Tibial nerve (tissue), 4 donors: ENCODE data around the gene SMYD3. TPM values are rescaled to one million over a fixed set of nuclear protein-coding genes. Genes with fewer than 3 reads are reported as not detected.
A peak's percentile ranks its signal among the peaks of the same experiment; 100 is the strongest.

Experiments used
- DNase-seq, 2 donors: peaks; one replicate each; pipeline ENCODE4 v3.0.0-alpha.2; 2019; ENCODE audit warnings: low spot score in 2 of 2
- H3K27ac ChIP-seq, 4 donors: fragments of 200-600 bp; sonication (generic) in 3 of 4; one replicate each; pipeline ENCODE4 v1.5.1; 2017 to 2019; ENCODE audit warnings: mild to moderate bottlenecking in 1 of 4
- H3K27me3 ChIP-seq, 2 donors: fragments of 200-600 bp; sonication (generic) in 1 of 2; one replicate each; pipeline versions ENCODE4 v1.5.1 to v1.6.0; 2017 to 2019
- H3K36me3 ChIP-seq, 3 donors: fragments of 200-600 bp; sonication (generic); one replicate each; pipeline ENCODE4 v1.5.1; 2018 to 2019
- H3K4me1 ChIP-seq, 4 donors: fragments of 200-600 bp; sonication (generic) in 3 of 4; one replicate each; pipeline ENCODE4 v1.5.1; 2017 to 2019
- H3K4me3 ChIP-seq, 4 donors: fragments of 200-600 bp; sonication (generic) in 3 of 4; one replicate each; pipeline ENCODE4 v1.5.1; 2017 to 2019; ENCODE audit warnings: mild to moderate bottlenecking in 1 of 4, moderate library complexity in 1 of 4
- H3K9me3 ChIP-seq, 4 donors: fragments of 200-600 bp; sonication (generic) in 3 of 4; one replicate each; pipeline ENCODE4 v1.5.1; 2017 to 2019
- CTCF ChIP-seq, 5 experiments: fragments of 200-600 bp in 3 of 5; fragments of 450-650 bp in 2 of 5; sonication (generic) in 3 of 5; IDR thresholded peaks; one replicate each; pipeline ENCODE4 v1.5.1; 2016 to 2019; ENCODE audit warnings: antibody characterized with exemption in 5 of 5, mild to moderate bottlenecking in 3 of 5, moderate library complexity in 2 of 5
- EP300 ChIP-seq, 2 donors: sonication (generic); formaldehyde crosslinking; IDR thresholded peaks; one replicate each; pipeline ENCODE4 v1.6.1; 2017; ENCODE audit warnings: antibody characterized with exemption in 2 of 2, mild to moderate bottlenecking in 1 of 2
- POLR2A ChIP-seq, 2 donors: fragments of 450-650 bp; IDR thresholded peaks; one replicate each; pipeline ENCODE4 v1.6.1; 2017; ENCODE audit warnings: antibody characterized with exemption in 2 of 2, mild to moderate bottlenecking in 2 of 2, moderate library complexity in 2 of 2
- WGBS, 2 donors: methylation state at CpG; one replicate each; pipeline ENCODE4 v1.1.5; 2018; 5-methylcytosine and 5-hydroxymethylcytosine counted together
- total RNA-seq, 4 donors: library from RNA; depleted of rRNA; stranded (reverse); fragments of >200 nt; gene quantifications; one replicate each; pipeline ENCODE4 v1.1.0, GENCODE V29; 2016

The SMYD3 gene
- total RNA-seq, 4 donors from 2014 or later: 22.2 to 30.3 (median 27.0) TPM

- peaks cover 0 to 11% (median 0%) of the 10 kb centered on the region in 3 donors for H3K36me3 ChIP-seq
- peaks cover 0 to 11% (median 0%) of the 10 kb centered on the region in 4 donors for H3K9me3 ChIP-seq
- H3K4me1 ChIP-seq: no peaks in the 10 kb centered on the region
- no peaks in the 10 kb centered on the region for H3K27me3 ChIP-seq
- H3K27ac ChIP-seq: no peak overlapping the region
- TF ChIP-seq POLR2A (IDR thresholded peaks at IDR 0.05): no peak
- TF ChIP-seq CTCF (IDR thresholded peaks at IDR 0.05): no peak
- TF ChIP-seq EP300 (IDR thresholded peaks at IDR 0.05): no peak
- no peak for DNase-seq
- no peak overlapping the region for H3K4me3 ChIP-seq
These were observed 290.2 kb downstream of the SMYD3 start for GRCh38 chr1:246216906-246217305.

- DNase-seq: no peak
- H3K4me3 ChIP-seq: no peak overlapping the region
These were observed 291.6 kb downstream of the SMYD3 start for GRCh38 chr1:246215510-246215903.

GRCh38 chr1:246214708-246215509 lies 292.2 kb downstream of the SMYD3 start:
- WGBS, 2 donors: 75 to 82% methylated on average over 9 of the region's 9 CpGs
- peak in 1 of 2 donors; percentile 40 for DNase-seq
- H3K36me3 ChIP-seq: no peaks in the 10 kb centered on the region
- H3K27me3 ChIP-seq: no peaks in the 10 kb centered on the region
- H3K27ac ChIP-seq: no peak overlapping the region
- no peak overlapping the region for H3K4me3 ChIP-seq
- peaks cover 0 to 4% (median 0%) of the 10 kb centered on the region in 4 donors for H3K9me3 ChIP-seq
- TF ChIP-seq EP300 (IDR thresholded peaks at IDR 0.05): peak in 1 of 2 donors; percentile 60
- TF ChIP-seq CTCF (IDR thresholded peaks at IDR 0.05): no peak
- no peaks in the 10 kb centered on the region for H3K4me1 ChIP-seq

More at GRCh38 chr1:246215510-246215903, 291.6 kb downstream of the SMYD3 start:
- peaks cover 0 to 5% (median 0%) of the 10 kb centered on the region in 4 donors for H3K9me3 ChIP-seq
- H3K4me1 ChIP-seq: no peaks in the 10 kb centered on the region
- H3K36me3 ChIP-seq: peaks cover 0 to 4% (median 0%) of the 10 kb centered on the region in 3 donors
- H3K27ac ChIP-seq: no peak overlapping the region
- no peaks in the 10 kb centered on the region for H3K27me3 ChIP-seq
- 48 to 82% methylated on average over 4 of the region's 4 CpGs for WGBS, 2 donors
- TF ChIP-seq POLR2A (IDR thresholded peaks at IDR 0.05) (no peak), CTCF (IDR thresholded peaks at IDR 0.05) (no peak), EP300 (IDR thresholded peaks at IDR 0.05) (no peak)

- Histone ChIP-seq H3K36me3 (no peaks in the 10 kb centered on the region), H3K4me3 (no peak overlapping the region), H3K4me1 (no peaks in the 10 kb centered on the region), H3K27ac (no peak overlapping the region), H3K9me3 (no peaks in the 10 kb centered on the region), H3K27me3 (no peaks in the 10 kb centered on the region)
- no peak for DNase-seq
- 100% methylated on average over 1 of the region's 1 CpG for WGBS, 2 donors
- no peak for TF ChIP-seq EP300 (IDR thresholded peaks at IDR 0.05)
- no peak for TF ChIP-seq CTCF (IDR thresholded peaks at IDR 0.05)
- TF ChIP-seq POLR2A (IDR thresholded peaks at IDR 0.05): no peak
These were observed 293.1 kb downstream of the SMYD3 start for GRCh38 chr1:246213947-246214346.

GRCh38 chr1:246213502-246213901 lies 293.6 kb downstream of the SMYD3 start:
- no peaks in the 10 kb centered on the region for H3K9me3 ChIP-seq
- H3K27ac ChIP-seq: no peak overlapping the region
- no peaks in the 10 kb centered on the region for H3K27me3 ChIP-seq
- no peak overlapping the region for H3K4me3 ChIP-seq
- no peak for DNase-seq
- 92 to 98% methylated on average over 3 of the region's 3 CpGs for WGBS, 2 donors
- no peaks in the 10 kb centered on the region for H3K36me3 ChIP-seq
- no peaks in the 10 kb centered on the region for H3K4me1 ChIP-seq
- TF ChIP-seq POLR2A (IDR thresholded peaks at IDR 0.05) (no peak), CTCF (IDR thresholded peaks at IDR 0.05) (no peak), EP300 (IDR thresholded peaks at IDR 0.05) (no peak)
